ENCODE results near the gene CCNI2. TPM values are rescaled to one million over a fixed set of nuclear protein-coding genes. Genes with fewer than 3 reads are reported as not detected.

CCNI2 gene
- total RNA-seq, 1 experiment from 2014 or later, result 3.3 TPM

- CTCF ChIA-PET, result interaction anchor here (1.1 kb wide), 1 partner anchor 69 kb away, joined by 3 read pairs; no protein-coding TSS in a partner anchor
- no peak for DNase-seq
- Mint-ChIP-seq H3K4me1 (ENCODE audit: low read depth, unreplicated experiment) (no peaks in the 10 kb centered on the region), H3K36me3 (ENCODE audit: insufficient read depth, unreplicated experiment) (peaks cover 5% of the 10 kb centered on the region), H3K27ac (ENCODE audit: unreplicated experiment) (no peak overlapping the region), H3K9me3 (ENCODE audit: low read depth, unreplicated experiment) (no peaks in the 10 kb centered on the region), H3K4me3 (ENCODE audit: low read depth, unreplicated experiment) (no peak overlapping the region), H3K27me3 (ENCODE audit: unreplicated experiment) (no peaks in the 10 kb centered on the region)
- intact Hi-C loops (cut with micrococcal nuclease; ENCODE audit: unreplicated experiment), result no loop called here
- TF ChIP-seq CTCF (IDR thresholded peaks at IDR 0.05; ENCODE audit: unreplicated experiment), result no peak
- no TSS peak for BruUV-seq (replicated peaks)
These were observed 4.2 kb downstream of the CCNI2 start for GRCh38 chr5:132751444-132751843.

DNA sequence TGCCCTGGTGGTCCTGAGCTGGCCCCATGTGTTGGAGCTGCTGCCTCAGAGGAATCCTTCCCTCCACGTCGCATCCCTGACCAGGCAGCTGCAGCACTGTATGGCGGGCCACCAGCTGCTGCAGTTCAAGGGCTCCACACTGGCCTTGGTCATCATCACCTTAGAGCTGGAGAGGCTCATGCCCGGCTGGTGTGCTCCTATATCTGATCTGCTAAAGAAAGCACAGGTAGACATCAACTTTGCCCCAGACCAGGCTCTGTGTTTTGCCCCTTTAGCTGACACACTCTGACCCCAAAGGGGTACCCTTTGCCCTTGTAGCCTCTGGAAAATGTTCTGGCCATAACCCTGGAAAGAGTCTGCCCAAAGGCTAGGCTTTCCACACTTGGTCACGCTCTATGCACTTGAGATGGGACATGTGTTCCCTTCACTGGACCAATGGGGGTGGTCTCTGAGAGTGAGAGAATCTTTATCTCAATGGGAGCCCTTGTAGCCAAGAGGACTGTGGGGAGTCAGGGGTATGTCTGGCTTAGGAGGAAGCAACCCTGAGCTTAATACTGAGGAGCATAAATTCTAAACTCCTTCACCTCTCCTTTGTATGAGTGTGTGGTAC lies 4.8 kb downstream of the CCNI2 start:
- Mint-ChIP-seq H3K27ac (ENCODE audit: unreplicated experiment) (no peak overlapping the region), H3K27me3 (ENCODE audit: unreplicated experiment) (no peaks in the 10 kb centered on the region), H3K4me1 (ENCODE audit: low read depth, unreplicated experiment) (no peaks in the 10 kb centered on the region), H3K36me3 (ENCODE audit: insufficient read depth, unreplicated experiment) (peaks cover 5% of the 10 kb centered on the region), H3K4me3 (ENCODE audit: low read depth, unreplicated experiment) (no peak overlapping the region), H3K9me3 (ENCODE audit: low read depth, unreplicated experiment) (no peaks in the 10 kb centered on the region)
- BruUV-seq (replicated peaks), result no TSS peak
- DNase-seq, result no peak
- no peak for TF ChIP-seq CTCF (IDR thresholded peaks at IDR 0.05; ENCODE audit: unreplicated experiment)
- intact Hi-C loops (cut with micrococcal nuclease; ENCODE audit: unreplicated experiment), result no loop called here
- CTCF ChIA-PET, result interaction anchor here (0.6 to 1.1 kb wide), 2 partner anchors 36 to 68 kb away, joined by 3 read pairs; no protein-coding TSS in a partner anchor

- no TSS peak for BruUV-seq (replicated peaks)
- Mint-ChIP-seq H3K27ac (ENCODE audit: unreplicated experiment) (no peak overlapping the region), H3K4me3 (ENCODE audit: low read depth, unreplicated experiment) (no peak overlapping the region), H3K36me3 (ENCODE audit: insufficient read depth, unreplicated experiment) (peaks cover 5% of the 10 kb centered on the region), H3K4me1 (ENCODE audit: low read depth, unreplicated experiment) (no peaks in the 10 kb centered on the region), H3K9me3 (ENCODE audit: low read depth, unreplicated experiment) (no peaks in the 10 kb centered on the region), H3K27me3 (ENCODE audit: unreplicated experiment) (no peaks in the 10 kb centered on the region)
- intact Hi-C loops (cut with micrococcal nuclease; ENCODE audit: unreplicated experiment), result no loop called here
- DNase-seq, result no peak
- no peak for TF ChIP-seq CTCF (IDR thresholded peaks at IDR 0.05; ENCODE audit: unreplicated experiment)
- CTCF ChIA-PET, result interaction anchor here (0.6 to 3.0 kb wide), 5 partner anchors 23 to 67 kb away, joined by 3 to 52 read pairs (median 3); no protein-coding TSS in a partner anchor
These were observed 5.4 kb downstream of the CCNI2 start for GRCh38 chr5:132752581-132753125.

DNA sequence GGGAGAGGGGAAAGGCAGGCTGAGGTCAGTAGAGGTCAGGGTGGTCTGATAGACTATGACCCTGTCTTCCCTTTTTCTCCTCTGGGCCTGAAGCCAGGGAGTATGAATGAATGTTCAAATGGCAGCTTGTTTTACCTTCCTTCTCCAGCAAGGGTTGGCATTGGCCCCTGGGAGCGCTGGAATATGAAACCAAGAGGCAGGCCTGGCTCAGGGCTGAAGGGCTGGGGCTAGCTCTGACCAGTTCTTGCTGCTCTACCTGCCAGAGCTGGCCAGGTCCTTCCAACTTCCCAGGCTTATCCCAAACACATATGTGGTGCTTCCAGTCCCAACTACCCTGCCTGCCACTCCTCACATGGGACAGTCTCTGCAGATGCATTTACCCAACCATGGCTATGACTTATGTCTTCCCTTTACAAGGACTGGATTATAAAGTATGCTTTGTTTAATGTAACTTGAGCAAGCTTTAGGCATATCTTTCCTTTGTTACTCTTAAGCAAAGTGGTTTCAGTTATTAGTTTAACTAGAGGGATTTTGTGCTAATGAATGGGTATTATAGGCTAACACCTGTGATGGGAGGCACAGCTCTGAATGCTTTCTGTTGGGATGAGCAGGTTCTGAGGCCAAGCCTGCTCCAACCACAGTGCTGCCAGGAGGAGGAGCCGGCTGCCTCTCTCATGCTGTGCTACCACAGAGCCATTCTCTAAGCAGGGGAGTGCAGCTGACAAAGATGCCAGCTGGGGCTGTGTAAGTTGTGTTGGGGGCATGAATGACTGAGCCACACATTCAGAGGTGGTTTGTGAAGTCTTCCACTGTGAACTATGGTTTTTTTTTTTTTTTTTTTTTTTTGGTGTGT lies 6.1 kb downstream of the CCNI2 start:
- Mint-ChIP-seq H3K4me1 (ENCODE audit: low read depth, unreplicated experiment) (no peaks in the 10 kb centered on the region), H3K4me3 (ENCODE audit: low read depth, unreplicated experiment) (no peak overlapping the region)

More for the DNA sequence above, 6.1 kb downstream of the CCNI2 start:
- no peaks in the 10 kb centered on the region for H3K27me3 Mint-ChIP-seq (ENCODE audit: unreplicated experiment)
- peaks cover 5% of the 10 kb centered on the region for H3K36me3 Mint-ChIP-seq (ENCODE audit: insufficient read depth, unreplicated experiment)
- H3K27ac Mint-ChIP-seq (ENCODE audit: unreplicated experiment), result no peak overlapping the region
- peak; percentile 30 for DNase-seq
- no peaks in the 10 kb centered on the region for H3K9me3 Mint-ChIP-seq (ENCODE audit: low read depth, unreplicated experiment)
- CTCF ChIA-PET, result interaction anchor here (0.6 to 3.0 kb wide), 5 partner anchors 16 to 487 kb away, joined by 3 to 52 read pairs (median 3); partner anchors contain the start of gene KIF3A
- TF ChIP-seq CTCF (IDR thresholded peaks at IDR 0.05; ENCODE audit: unreplicated experiment), result no peak
- intact Hi-C loops (cut with micrococcal nuclease; ENCODE audit: unreplicated experiment), result no loop called here
- BruUV-seq (replicated peaks), result no TSS peak
